ENCODE data around the gene HJV. TPM values are rescaled to one million over a fixed set of nuclear protein-coding genes. Genes with fewer than 3 reads are reported as not detected.

The HJV gene
- total and polyA plus RNA-seq, 3 experiments from 2014 or later, result not detected

- H3K27ac ChIP-seq (ENCODE audit: low read depth, low read length), result no peak overlapping the region
- peaks cover 33% of the 10 kb centered on the region for H3K4me1 ChIP-seq (ENCODE audit: insufficient read depth, low read length)
- Mint-ChIP-seq H3K9me3 (no peaks in the 10 kb centered on the region), H3K4me1 (peaks cover 31 to 50% (median 39%) of the 10 kb centered on the region in 3 donors), H3K36me3 (no peaks in the 10 kb centered on the region), H3K27ac (peak overlapping the region; percentile 47 to 93 (median 75)), H3K4me3 (peak overlapping the region in 6 of 7 donors; percentile 69 to 87 (median 82)), H3K27me3 (no peaks in the 10 kb centered on the region)
- no peaks in the 10 kb centered on the region for H3K9me3 ChIP-seq (ENCODE audit: low read length)
- no peaks in the 10 kb centered on the region for H3K27me3 ChIP-seq (ENCODE audit: insufficient read depth, low read length, poor library complexity, severe bottlenecking)
- H3K4me3 ChIP-seq (ENCODE audit: low read length), result no peak overlapping the region
- CTCF ChIA-PET, result interaction anchor here (0.6 to 26.4 kb wide), 17 partner anchors 10 to 162 kb away, joined by 3 to 475 read pairs (median 4); partner anchors contain the start of genes ANKRD34A, LIX1L, NUDT17 and POLR3GL
- POLR2A ChIA-PET, result interaction anchor here (0.6 to 5.7 kb wide), 10 partner anchors 9 to 163 kb away, joined by 3 to 38 read pairs (median 5); partner anchors contain the start of genes ANKRD34A, POLR3GL and TXNIP
- H3K36me3 ChIP-seq (ENCODE audit: insufficient read depth, low read length), result no peaks in the 10 kb centered on the region
- DNase-seq, result no peak
Observed at GRCh38 chr1:146007489-146008133, 13.9 kb downstream of the HJV start.

DNA sequence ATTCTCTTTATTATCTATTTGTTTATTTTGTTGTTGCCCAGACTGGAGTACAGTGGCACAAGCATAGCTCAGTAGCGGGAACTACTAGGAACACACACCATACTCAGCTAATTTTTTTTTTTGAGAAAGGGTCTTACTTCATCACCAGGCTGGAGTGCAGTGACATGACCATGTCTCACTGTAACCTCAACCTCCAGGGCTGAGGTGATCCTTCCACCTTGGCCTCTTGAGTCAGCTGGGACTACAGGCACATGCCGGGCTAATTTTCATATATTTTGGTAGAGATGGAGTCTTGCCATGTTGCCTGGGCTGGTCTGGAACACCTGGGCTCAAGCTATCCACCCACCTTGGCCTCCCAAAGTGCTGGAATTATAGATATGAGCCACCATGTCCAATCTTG is 19.8 kb downstream of the HJV start:
- H3K9me3 ChIP-seq (ENCODE audit: low read length), result no peaks in the 10 kb centered on the region
- no peaks in the 10 kb centered on the region for H3K36me3 ChIP-seq (ENCODE audit: insufficient read depth, low read length)
- Mint-ChIP-seq H3K9me3 (no peaks in the 10 kb centered on the region), H3K27ac (peak overlapping the region; percentile 72 to 94 (median 88)), H3K4me3 (peak overlapping the region; percentile 30 to 57 (median 47)), H3K4me1 (peaks cover 66 to 84% (median 68%) of the 10 kb centered on the region in 3 donors), H3K36me3 (peaks cover 0 to 7% (median 0%) of the 10 kb centered on the region in 3 donors), H3K27me3 (peaks cover 0 to 3% of the 10 kb centered on the region in 2 donors)
- H3K4me1 ChIP-seq (ENCODE audit: insufficient read depth, low read length), result peaks cover 72% of the 10 kb centered on the region
- ChIA-PET CTCF (interaction anchor here (0.7 to 26.4 kb wide), 4 partner anchors 8 to 143 kb away, joined by 3 to 475 read pairs (median 5); partner anchors contain the start of gene PIAS3), POLR2A (interaction anchor here (0.5 to 1.3 kb wide), 4 partner anchors 10 to 74 kb away, joined by 3 to 5 read pairs (median 3); partner anchors contain the start of gene RBM8A)
- no peak overlapping the region for H3K27ac ChIP-seq (ENCODE audit: low read depth, low read length)
- no peaks in the 10 kb centered on the region for H3K27me3 ChIP-seq (ENCODE audit: insufficient read depth, low read length, poor library complexity, severe bottlenecking)
- DNase-seq, result no peak
- H3K4me3 ChIP-seq (ENCODE audit: low read length), result no peak overlapping the region

DNA sequence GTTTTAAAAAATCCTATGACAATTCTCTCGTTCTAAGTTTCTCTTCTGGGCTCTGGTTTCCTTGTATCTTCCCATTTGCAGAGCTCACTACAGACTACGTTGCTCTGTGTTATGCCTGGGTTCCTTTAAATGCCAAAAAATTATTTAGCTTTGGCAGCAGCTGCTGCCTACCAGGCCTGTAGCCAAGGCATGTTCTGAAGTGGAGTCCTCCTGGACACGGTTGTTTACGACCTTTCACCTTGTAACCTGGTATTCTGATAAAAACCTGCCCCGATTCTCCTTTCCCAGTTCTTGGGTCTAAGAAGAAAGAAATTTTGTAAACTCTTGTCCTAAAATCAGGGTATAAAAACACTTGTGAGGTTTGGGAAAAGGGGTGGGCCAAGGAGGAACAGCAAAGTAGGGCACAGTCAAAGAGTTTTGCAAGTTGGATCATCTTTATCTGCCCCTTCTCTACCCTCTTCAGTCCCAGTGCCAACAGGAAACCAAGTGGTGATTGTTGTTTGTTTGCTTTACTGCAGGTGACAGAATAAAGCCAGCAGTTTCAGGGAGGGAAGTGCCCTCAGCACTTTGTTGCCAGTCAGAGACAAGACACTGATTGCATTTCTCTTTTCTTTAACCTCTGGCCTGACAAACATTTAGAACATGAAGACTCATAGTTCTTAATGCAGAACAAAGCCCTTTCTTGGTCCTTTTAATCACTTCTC is 22.1 kb downstream of the HJV start:
- peaks cover 17% of the 10 kb centered on the region for H3K36me3 ChIP-seq (ENCODE audit: insufficient read depth, low read length)
- H3K4me3 ChIP-seq (ENCODE audit: low read length), result peak overlapping the region; percentile 99
- Mint-ChIP-seq H3K4me1 (peaks cover 49 to 62% (median 49%) of the 10 kb centered on the region in 3 donors), H3K9me3 (peaks cover 0 to 2% (median 0%) of the 10 kb centered on the region in 5 donors), H3K27me3 (peaks cover 0 to 3% of the 10 kb centered on the region in 2 donors), H3K27ac (peak overlapping the region; percentile 85 to 98 (median 96)), H3K36me3 (peaks cover 16 to 28% (median 20%) of the 10 kb centered on the region in 3 donors), H3K4me3 (peak overlapping the region; percentile 94 to 99 (median 99))
- CTCF ChIA-PET, result interaction anchor here (26.4 kb wide), 1 partner anchor 21 kb away, joined by 475 read pairs; no protein-coding TSS in a partner anchor
- H3K9me3 ChIP-seq (ENCODE audit: low read length), result no peaks in the 10 kb centered on the region
- POLR2A ChIA-PET, result interaction anchor here (0.7 to 5.1 kb wide), 4 partner anchors 12 to 36 kb away, joined by 3 to 49 read pairs (median 4); no protein-coding TSS in a partner anchor
- peaks cover 50% of the 10 kb centered on the region for H3K4me1 ChIP-seq (ENCODE audit: insufficient read depth, low read length)
- H3K27ac ChIP-seq (ENCODE audit: low read depth, low read length), result no peak overlapping the region
- DNase-seq, result peak in 3 of 5 donors; percentile 47 to 66 (median 62)
- H3K27me3 ChIP-seq (ENCODE audit: insufficient read depth, low read length, poor library complexity, severe bottlenecking), result no peaks in the 10 kb centered on the region

- H3K4me3 Mint-ChIP-seq, result peak overlapping the region; percentile 94 to 99 (median 99)
- H3K9me3 ChIP-seq (ENCODE audit: low read length), result no peaks in the 10 kb centered on the region
- H3K4me1 Mint-ChIP-seq, result peaks cover 53 to 63% (median 60%) of the 10 kb centered on the region in 3 donors
- peaks cover 0 to 3% of the 10 kb centered on the region in 2 donors for H3K27me3 Mint-ChIP-seq
- H3K27ac ChIP-seq (ENCODE audit: low read depth, low read length), result peak overlapping the region; percentile 92
- H3K36me3 Mint-ChIP-seq, result peaks cover 34 to 46% (median 37%) of the 10 kb centered on the region in 3 donors
- ChIA-PET CTCF (interaction anchor here (0.9 to 26.4 kb wide), 8 partner anchors 9 to 152 kb away, joined by 3 to 475 read pairs (median 4); partner anchors contain the start of genes NUDT17, PIAS3 and RBM8A), POLR2A (interaction anchor here (1.1 to 11.4 kb wide), 9 partner anchors 9 to 139 kb away, joined by 4 to 229 read pairs (median 17); partner anchors contain the start of genes ANKRD34A, LIX1L, PEX11B and PIAS3)
- H3K9me3 Mint-ChIP-seq, result peaks cover 0 to 5% (median 0%) of the 10 kb centered on the region in 5 donors
- DNase-seq, result no peak
- no peaks in the 10 kb centered on the region for H3K27me3 ChIP-seq (ENCODE audit: insufficient read depth, low read length, poor library complexity, severe bottlenecking)
- H3K4me3 ChIP-seq (ENCODE audit: low read length), result peak overlapping the region; percentile 99
- H3K4me1 ChIP-seq (ENCODE audit: insufficient read depth, low read length), result peaks cover 55% of the 10 kb centered on the region
- peak overlapping the region; percentile 84 to 98 (median 98) for H3K27ac Mint-ChIP-seq
- peaks cover 35% of the 10 kb centered on the region for H3K36me3 ChIP-seq (ENCODE audit: insufficient read depth, low read length)
Observed at GRCh38 chr1:145997718-145998023, 23.9 kb downstream of the HJV start.

DNA sequence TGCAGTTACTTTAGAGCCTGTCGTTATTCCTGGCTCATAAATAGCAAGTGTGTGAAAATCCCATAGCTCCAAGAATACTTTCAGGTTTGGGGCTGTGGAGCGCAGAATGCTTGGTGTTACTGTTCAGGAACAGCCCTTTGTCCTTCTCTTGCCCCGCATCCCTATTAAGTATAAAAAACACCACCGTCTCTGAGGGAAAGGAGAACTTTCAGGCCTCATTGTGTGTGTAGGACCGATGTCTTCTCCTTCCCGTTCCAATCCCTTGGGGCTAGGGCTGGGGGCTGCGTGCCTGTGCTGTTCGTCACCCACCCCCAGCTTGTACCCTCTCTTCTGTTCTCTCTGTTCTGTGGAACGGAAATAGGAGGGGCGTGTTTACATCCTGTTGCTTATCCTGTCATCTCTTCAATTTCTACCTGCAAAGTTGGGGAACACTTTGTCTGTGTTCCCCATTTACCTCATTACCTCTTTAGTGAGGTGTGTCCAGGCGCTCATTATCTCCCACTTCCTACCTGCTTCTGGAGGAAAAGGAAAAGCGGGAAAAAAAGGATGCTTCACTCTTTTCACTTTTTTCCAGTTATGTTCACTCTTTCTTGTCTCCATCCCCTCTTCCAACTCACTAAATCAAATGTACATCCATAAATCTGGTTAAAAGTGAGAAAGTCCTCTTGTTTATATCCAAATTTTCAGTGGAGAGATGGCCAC is 24.4 kb downstream of the HJV start:
- Mint-ChIP-seq H3K4me1 (peaks cover 58 to 67% (median 63%) of the 10 kb centered on the region in 3 donors), H3K27me3 (peaks cover 0 to 3% of the 10 kb centered on the region in 2 donors), H3K9me3 (peaks cover 0 to 5% (median 0%) of the 10 kb centered on the region in 5 donors), H3K36me3 (peaks cover 38 to 50% (median 42%) of the 10 kb centered on the region in 3 donors), H3K4me3 (peak overlapping the region; percentile 94 to 99 (median 99)), H3K27ac (peak overlapping the region; percentile 84 to 98 (median 98))
- Histone ChIP-seq H3K36me3 (ENCODE audit: insufficient read depth, low read length) (peaks cover 40% of the 10 kb centered on the region), H3K27me3 (ENCODE audit: insufficient read depth, low read length, poor library complexity, severe bottlenecking) (no peaks in the 10 kb centered on the region), H3K4me1 (ENCODE audit: insufficient read depth, low read length) (peaks cover 58% of the 10 kb centered on the region), H3K27ac (ENCODE audit: low read depth, low read length) (peak overlapping the region; percentile 92), H3K9me3 (ENCODE audit: low read length) (no peaks in the 10 kb centered on the region), H3K4me3 (ENCODE audit: low read length) (peak overlapping the region; percentile 99)
- CTCF ChIA-PET, result interaction anchor here (1.2 to 26.4 kb wide), 6 partner anchors 10 to 139 kb away, joined by 3 to 475 read pairs (median 8); partner anchors contain the start of genes PIAS3 and RBM8A
- POLR2A ChIA-PET, result interaction anchor here (0.8 to 11.4 kb wide), 10 partner anchors 8 to 139 kb away, joined by 4 to 229 read pairs (median 16); partner anchors contain the start of genes ANKRD34A, LIX1L, PEX11B and PIAS3
- peak; percentile 32 to 84 (median 68) for DNase-seq

GRCh38 chr1:145996433-145997015 is 25.0 kb downstream of the HJV start, which contains the start of gene TXNIP:
Gene TXNIP (minus strand): TSS chr1:145996579. CDS start chr1:145996266, 313 bp downstream.
- Histone ChIP-seq H3K27ac (ENCODE audit: low read depth, low read length) (peak within 1 kb of the TSS; percentile 92), H3K4me1 (ENCODE audit: insufficient read depth, low read length) (peaks cover 58% of the 10 kb centered on the region), H3K36me3 (ENCODE audit: insufficient read depth, low read length) (peaks cover 44% of the 10 kb centered on the region), H3K4me3 (ENCODE audit: low read length) (peak within 1 kb of the TSS; percentile 99), H3K27me3 (ENCODE audit: insufficient read depth, low read length, poor library complexity, severe bottlenecking) (no peaks in the 10 kb centered on the region), H3K9me3 (ENCODE audit: low read length) (no peaks in the 10 kb centered on the region)
- H3K9me3 Mint-ChIP-seq, result peaks cover 0 to 5% (median 0%) of the 10 kb centered on the region in 5 donors
- peaks cover 57 to 67% (median 63%) of the 10 kb centered on the region in 3 donors for H3K4me1 Mint-ChIP-seq
- ChIA-PET POLR2A (interaction anchor here (0.8 to 11.4 kb wide), 12 partner anchors 8 to 173 kb away, joined by 3 to 229 read pairs (median 14); partner anchors contain the start of genes ANKRD34A, LIX1L, PEX11B and PIAS3), CTCF (interaction anchor here (0.9 to 26.4 kb wide), 7 partner anchors 11 to 151 kb away, joined by 3 to 475 read pairs (median 7); partner anchors contain the start of genes LIX1L, NUDT17, PIAS3 and RBM8A)
- H3K36me3 Mint-ChIP-seq, result peaks cover 39 to 56% (median 49%) of the 10 kb centered on the region in 3 donors
- peaks cover 0 to 3% of the 10 kb centered on the region in 2 donors for H3K27me3 Mint-ChIP-seq
- peak within 1 kb of the TSS; percentile 94 to 99 (median 99) for H3K4me3 Mint-ChIP-seq
- DNase-seq, result peak; percentile 86 to 96 (median 89)
- H3K27ac Mint-ChIP-seq, result peak within 1 kb of the TSS; percentile 84 to 98 (median 98)
